GM23248 (cell line): Measurements from ENCODE around the gene GET3.

Source experiments
- EZH2 ChIP-seq: fragments of 200-600 bp; sonication (generic); IDR thresholded peaks from 2 replicates; pipeline ENCODE4 v1.6.1; 2018; ENCODE audit warnings: antibody characterized with exemption, mild to moderate bottlenecking; ENCODE audit not compliant: insufficient read depth, poor library complexity, severe bottlenecking
- EZH2phosphoT487 ChIP-seq: fragments of 200-600 bp; sonication (generic); IDR thresholded peaks from 2 replicates; pipeline ENCODE4 v1.6.1; 2018; ENCODE audit warnings: antibody characterized with exemption, moderate library complexity, mild to moderate bottlenecking, low read depth; ENCODE audit not compliant: insufficient read depth

- TF ChIP-seq EZH2 (no peak), EZH2phosphoT487 (no peak)
Observed at GRCh38 chr19:12745166-12745897, 8.0 kb downstream of the GET3 start.
